ENCODE data around the gene XPO1.
A peak's percentile ranks its signal among the peaks of the same experiment; 100 is the strongest.
"Not testable (repeated sequence)": the region's sequence is repeated elsewhere in the genome, so short reads cannot be mapped to it uniquely, and the experiment has no call there.

The XPO1 gene

DNA sequence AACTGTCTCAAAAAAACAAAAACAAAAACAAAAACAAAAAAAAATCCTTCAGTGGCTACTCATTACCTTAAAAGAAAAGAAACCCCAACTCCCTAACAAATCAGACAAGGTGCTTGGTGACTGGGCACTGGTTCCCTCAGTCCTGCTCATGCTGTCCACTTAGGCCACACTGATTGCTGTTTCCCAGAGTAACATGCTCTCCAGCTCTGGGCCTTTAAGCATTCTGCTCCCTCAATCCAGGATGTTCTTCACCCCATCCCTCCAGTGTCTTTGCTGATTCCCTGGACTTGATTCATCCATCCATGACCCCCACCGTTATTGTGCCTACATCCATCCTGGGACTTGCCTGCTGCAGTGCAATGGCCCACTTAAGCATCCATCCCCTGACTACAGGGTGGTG, 16.4 kb upstream of the XPO1 start:
- Histone ChIP-seq H3K9ac (ENCODE audit: low read depth, low read length) (no peak overlapping the region), H3K4me3 (ENCODE audit: low read depth, low read length) (no peak overlapping the region), H3K36me3 (ENCODE audit: control insufficient read depth, insufficient read depth, low read length) (no peaks in the 10 kb centered on the region), H3K27me3 (ENCODE audit: control insufficient read depth, insufficient read depth, low read length) (no peaks in the 10 kb centered on the region), H3K27ac (ENCODE audit: low read depth, low read length) (no peak overlapping the region), H3K4me1 (ENCODE audit: control insufficient read depth, insufficient read depth, low read length) (peaks cover 19% of the 10 kb centered on the region), H3K9me3 (ENCODE audit: control insufficient read depth, insufficient read depth, low read length) (no peaks in the 10 kb centered on the region)

GRCh38 chr2:61550375-61551209, 12.4 kb upstream of the XPO1 start:
- no peaks in the 10 kb centered on the region for H3K27me3 ChIP-seq (ENCODE audit: control insufficient read depth, insufficient read depth, low read length)
- H3K27ac ChIP-seq (ENCODE audit: low read depth, low read length), result peak overlapping the region; percentile 56
- no peaks in the 10 kb centered on the region for H3K36me3 ChIP-seq (ENCODE audit: control insufficient read depth, insufficient read depth, low read length)
- H3K9ac ChIP-seq (ENCODE audit: low read depth, low read length), result no peak overlapping the region; the same call in 1 of the 2 replicates
- H3K4me3 ChIP-seq (ENCODE audit: low read depth, low read length), result peak overlapping the region; percentile 15; the same call in 1 of the 2 replicates
- H3K9me3 ChIP-seq (ENCODE audit: control insufficient read depth, insufficient read depth, low read length), result no peaks in the 10 kb centered on the region
- peaks cover 20% of the 10 kb centered on the region for H3K4me1 ChIP-seq (ENCODE audit: control insufficient read depth, insufficient read depth, low read length)

DNA sequence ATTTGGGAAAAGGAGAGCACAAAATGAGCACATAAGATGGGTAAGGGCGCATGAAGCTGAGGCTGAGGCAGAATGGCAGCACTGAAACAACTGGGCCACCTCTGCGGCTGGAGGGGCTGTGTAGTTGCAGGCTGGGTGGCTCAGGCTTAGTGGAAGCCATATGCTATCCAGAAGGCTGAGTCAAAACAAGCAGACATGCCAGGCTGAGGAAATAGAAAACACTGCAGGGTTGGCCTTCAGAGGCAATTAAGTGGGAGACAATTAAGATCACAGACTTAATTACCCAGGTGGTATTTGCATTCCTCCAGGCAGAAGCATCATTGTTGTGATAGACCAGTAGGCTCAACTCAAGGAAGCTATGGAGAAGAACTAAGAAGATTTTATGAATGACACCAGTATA, 11.4 kb upstream of the XPO1 start:
- H3K4me3 ChIP-seq (ENCODE audit: low read depth, low read length), result no peak overlapping the region
- H3K27me3 ChIP-seq (ENCODE audit: control insufficient read depth, insufficient read depth, low read length), result no peaks in the 10 kb centered on the region
- no peak overlapping the region for H3K27ac ChIP-seq (ENCODE audit: low read depth, low read length)
- no peaks in the 10 kb centered on the region for H3K9me3 ChIP-seq (ENCODE audit: control insufficient read depth, insufficient read depth, low read length)
- H3K4me1 ChIP-seq (ENCODE audit: control insufficient read depth, insufficient read depth, low read length), result peaks cover 20% of the 10 kb centered on the region
- no peak overlapping the region for H3K9ac ChIP-seq (ENCODE audit: low read depth, low read length)
- H3K36me3 ChIP-seq (ENCODE audit: control insufficient read depth, insufficient read depth, low read length), result no peaks in the 10 kb centered on the region

GRCh38 chr2:61543062-61543461, 4.9 kb upstream of the XPO1 start:
- Histone ChIP-seq H3K4me3 (ENCODE audit: low read depth, low read length) (no peak overlapping the region), H3K4me1 (ENCODE audit: control insufficient read depth, insufficient read depth, low read length) (peaks cover 11% of the 10 kb centered on the region; the same call in 1 of the 2 replicates), H3K9ac (ENCODE audit: low read depth, low read length) (no peak overlapping the region), H3K27ac (ENCODE audit: low read depth, low read length) (no peak overlapping the region), H3K36me3 (ENCODE audit: control insufficient read depth, insufficient read depth, low read length) (no peaks in the 10 kb centered on the region), H3K27me3 (ENCODE audit: control insufficient read depth, insufficient read depth, low read length) (no peaks in the 10 kb centered on the region), H3K9me3 (ENCODE audit: control insufficient read depth, insufficient read depth, low read length) (no peaks in the 10 kb centered on the region)

DNA sequence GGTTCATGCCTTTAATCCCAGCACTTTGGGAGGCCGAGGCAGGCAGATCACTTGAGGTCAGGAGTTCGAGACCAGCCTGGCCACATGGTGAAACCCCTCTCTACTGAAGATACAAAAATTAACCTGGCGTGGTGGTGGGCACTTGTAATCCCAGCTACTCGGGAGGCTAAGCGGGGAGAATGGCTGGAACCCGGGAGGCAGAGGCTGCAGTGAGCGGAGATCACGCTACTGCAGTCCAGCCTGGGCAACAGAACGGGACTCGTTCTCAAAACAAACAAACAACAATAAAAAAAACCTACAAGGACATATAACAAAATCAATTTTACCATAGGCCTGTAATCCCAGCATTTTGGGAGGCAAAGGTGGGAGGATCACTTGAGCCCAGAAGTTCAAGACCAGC, 2.0 kb upstream of the XPO1 start:
- not testable (repeated sequence) for H3K9ac ChIP-seq (ENCODE audit: low read depth, low read length); H3K9me3 ChIP-seq (ENCODE audit: control insufficient read depth, insufficient read depth, low read length); H3K36me3 ChIP-seq (ENCODE audit: control insufficient read depth, insufficient read depth, low read length); H3K27me3 ChIP-seq (ENCODE audit: control insufficient read depth, insufficient read depth, low read length); H3K4me3 ChIP-seq (ENCODE audit: low read depth, low read length)
- Histone ChIP-seq H3K4me1 (ENCODE audit: control insufficient read depth, insufficient read depth, low read length) (peaks cover 11% of the 10 kb centered on the region; the same call in 1 of the 2 replicates), H3K27ac (ENCODE audit: low read depth, low read length) (peak overlapping the region; percentile 98)

GRCh38 chr2:61538920-61539520, 864 bp upstream of the XPO1 start:
- peak overlapping the region; percentile 98 for H3K27ac ChIP-seq (ENCODE audit: low read depth, low read length)
- no peaks in the 10 kb centered on the region for H3K27me3 ChIP-seq (ENCODE audit: control insufficient read depth, insufficient read depth, low read length)
- peaks cover 2% of the 10 kb centered on the region; the same call in 1 of the 2 replicates for H3K36me3 ChIP-seq (ENCODE audit: control insufficient read depth, insufficient read depth, low read length)
- H3K9ac ChIP-seq (ENCODE audit: low read depth, low read length), result peak overlapping the region; percentile 87
- peak overlapping the region; percentile 81 for H3K4me3 ChIP-seq (ENCODE audit: low read depth, low read length)
- no peaks in the 10 kb centered on the region for H3K9me3 ChIP-seq (ENCODE audit: control insufficient read depth, insufficient read depth, low read length)
- H3K4me1 ChIP-seq (ENCODE audit: control insufficient read depth, insufficient read depth, low read length), result peaks cover 14% of the 10 kb centered on the region; the same call in 1 of the 2 replicates

- Histone ChIP-seq H3K36me3 (ENCODE audit: control insufficient read depth, insufficient read depth, low read length) (peaks cover 13% of the 10 kb centered on the region), H3K4me3 (ENCODE audit: low read depth, low read length) (peak overlapping the region; percentile 81), H3K9ac (ENCODE audit: low read depth, low read length) (peak overlapping the region; percentile 87), H3K27ac (ENCODE audit: low read depth, low read length) (peak overlapping the region; percentile 98), H3K27me3 (ENCODE audit: control insufficient read depth, insufficient read depth, low read length) (no peaks in the 10 kb centered on the region), H3K4me1 (ENCODE audit: control insufficient read depth, insufficient read depth, low read length) (peaks cover 21% of the 10 kb centered on the region; the same call in 1 of the 2 replicates), H3K9me3 (ENCODE audit: control insufficient read depth, insufficient read depth, low read length) (no peaks in the 10 kb centered on the region)
Observed at GRCh38 chr2:61537950-61538199, 281 bp downstream of the XPO1 start.

- Histone ChIP-seq H3K4me1 (ENCODE audit: control insufficient read depth, insufficient read depth, low read length) (peaks cover 21% of the 10 kb centered on the region; the same call in 1 of the 2 replicates), H3K27me3 (ENCODE audit: control insufficient read depth, insufficient read depth, low read length) (no peaks in the 10 kb centered on the region), H3K27ac (ENCODE audit: low read depth, low read length) (peak overlapping the region; percentile 98), H3K4me3 (ENCODE audit: low read depth, low read length) (peak overlapping the region; percentile 81), H3K9me3 (ENCODE audit: control insufficient read depth, insufficient read depth, low read length) (no peaks in the 10 kb centered on the region), H3K36me3 (ENCODE audit: control insufficient read depth, insufficient read depth, low read length) (peaks cover 16% of the 10 kb centered on the region), H3K9ac (ENCODE audit: low read depth, low read length) (peak overlapping the region; percentile 87)
Observed at GRCh38 chr2:61537277-61537949, 743 bp downstream of the XPO1 start.

- Histone ChIP-seq H3K27ac (ENCODE audit: low read depth, low read length) (peak overlapping the region; percentile 98), H3K4me3 (ENCODE audit: low read depth, low read length) (peak overlapping the region; percentile 81), H3K36me3 (ENCODE audit: control insufficient read depth, insufficient read depth, low read length) (peaks cover 19% of the 10 kb centered on the region), H3K9me3 (ENCODE audit: control insufficient read depth, insufficient read depth, low read length) (no peaks in the 10 kb centered on the region), H3K27me3 (ENCODE audit: control insufficient read depth, insufficient read depth, low read length) (no peaks in the 10 kb centered on the region), H3K4me1 (ENCODE audit: control insufficient read depth, insufficient read depth, low read length) (peaks cover 22% of the 10 kb centered on the region; the same call in 1 of the 2 replicates), H3K9ac (ENCODE audit: low read depth, low read length) (peak overlapping the region; percentile 87)
Observed at GRCh38 chr2:61536572-61537276, 1.4 kb downstream of the XPO1 start.

GRCh38 chr2:61536180-61536571, 2.0 kb downstream of the XPO1 start:
- Histone ChIP-seq H3K9me3 (ENCODE audit: control insufficient read depth, insufficient read depth, low read length) (no peaks in the 10 kb centered on the region), H3K36me3 (ENCODE audit: control insufficient read depth, insufficient read depth, low read length) (peaks cover 25% of the 10 kb centered on the region), H3K27me3 (ENCODE audit: control insufficient read depth, insufficient read depth, low read length) (no peaks in the 10 kb centered on the region), H3K4me3 (ENCODE audit: low read depth, low read length) (peak overlapping the region; percentile 81), H3K27ac (ENCODE audit: low read depth, low read length) (peak overlapping the region; percentile 98), H3K4me1 (ENCODE audit: control insufficient read depth, insufficient read depth, low read length) (peaks cover 28% of the 10 kb centered on the region), H3K9ac (ENCODE audit: low read depth, low read length) (peak overlapping the region; percentile 87)

All from HUES48 (cell line).